Common myeloid progenitor, CD34-positive (primary cell): Measurements from ENCODE around the gene ACOD1.
"Not testable (repeated sequence)": the region's sequence is repeated elsewhere in the genome, so short reads cannot be mapped to it uniquely, and the experiment has no call there.

Source experiments
- CTCF ChIA-PET: fragments of 350-600 bp; sonication (Branson Sonifier 250); formaldehyde crosslinking; loops from one replicate; lab custom pipeline; 2021; ENCODE audit warnings: antibody characterized with exemption; lab: Charles Lee
- POLR2A ChIA-PET: fragments of 350-600 bp; sonication (Branson Sonifier 250); formaldehyde crosslinking; loops from one replicate; lab custom pipeline; 2021; ENCODE audit warnings: antibody characterized with exemption; lab: Charles Lee
- DNase-seq, 3 donors: peaks; one replicate each; pipeline versions ENCODE4 v3.0.0 to v3.0.0-alpha.2; 2013
- H3K27ac ChIP-seq, 2 experiments: 1 replicate in 1 of 2; 2 replicates in 1 of 2; pipeline ENCODE4 v1.7.0; 2013; ENCODE audit warnings: inconsistent platforms in 2 of 2, low read length in 2 of 2, mild to moderate bottlenecking in 2 of 2, low read depth in 1 of 2, moderate library complexity in 1 of 2; ENCODE audit not compliant: severe bottlenecking in 2 of 2, insufficient read depth in 1 of 2, poor library complexity in 1 of 2
- H3K27me3 ChIP-seq, 5 experiments: replicated peaks in 2 of 5; 1 replicate in 3 of 5; 2 replicates in 2 of 5; pipeline versions ENCODE4 v1.6.1 to v1.7.0; 2013; ENCODE audit warnings: low read length in 4 of 5, mild to moderate bottlenecking in 2 of 5, moderate library complexity in 2 of 5, inconsistent platforms in 1 of 5; ENCODE audit not compliant: insufficient read depth in 5 of 5, control insufficient read depth in 4 of 5
- H3K36me3 ChIP-seq, 4 experiments: 1 replicate in 2 of 4; 2 replicates in 2 of 4; pipeline versions ENCODE4 v1.6.1 to v1.7.0; 2013; ENCODE audit warnings: low read length in 3 of 4, control low read depth in 1 of 4, mild to moderate bottlenecking in 1 of 4; ENCODE audit not compliant: control insufficient read depth in 4 of 4, insufficient read depth in 4 of 4
- H3K4me1 ChIP-seq, 4 experiments: 1 replicate in 3 of 4; 2 replicates in 1 of 4; pipeline versions ENCODE4 v1.6.1 to v1.7.1; 2013; ENCODE audit warnings: low read length in 3 of 4, mild to moderate bottlenecking in 3 of 4, control low read depth in 1 of 4, inconsistent platforms in 1 of 4, moderate library complexity in 1 of 4; ENCODE audit not compliant: control insufficient read depth in 4 of 4, insufficient read depth in 4 of 4; ENCODE audit errors: control extremely low read depth in 1 of 4
- H3K4me3 ChIP-seq, 7 experiments: 1 replicate in 4 of 7; 2 replicates in 3 of 7; pipeline versions ENCODE4 v1.5.1 to v1.7.0; 2013; ENCODE audit warnings: mild to moderate bottlenecking in 7 of 7, low read length in 6 of 7, moderate library complexity in 6 of 7, inconsistent platforms in 2 of 7, low read depth in 2 of 7, control low read depth in 1 of 7; ENCODE audit not compliant: insufficient read depth in 4 of 7, control insufficient read depth in 1 of 7; ENCODE audit errors: extremely low read depth in 1 of 7
- H3K9me3 ChIP-seq, 5 experiments: 1 replicate in 4 of 5; 2 replicates in 1 of 5; pipeline versions ENCODE4 v1.6.1 to v1.7.1; 2013; ENCODE audit warnings: low read length in 4 of 5, mild to moderate bottlenecking in 2 of 5, inconsistent platforms in 1 of 5, low read depth in 1 of 5, moderate library complexity in 1 of 5; ENCODE audit not compliant: control insufficient read depth in 4 of 5, insufficient read depth in 2 of 5; ENCODE audit errors: control extremely low read depth in 1 of 5
- WGBS: methylation state at CpG from one replicate; pipeline ENCODE4 v1.1.5; 2013; ENCODE audit not compliant: insufficient coverage; 5-methylcytosine and 5-hydroxymethylcytosine counted together

The ACOD1 gene

GRCh38 chr13:76917755-76918481 is 30.4 kb upstream of the ACOD1 start:
- H3K4me3 ChIP-seq, H3K4me1 ChIP-seq, H3K9me3 ChIP-seq, CTCF ChIA-PET, H3K36me3 ChIP-seq, DNase-seq, H3K27ac ChIP-seq, POLR2A ChIA-PET, H3K27me3 ChIP-seq: not testable (repeated sequence)
- WGBS: 100% methylated on average over 7 of the region's 12 CpGs

GRCh38 chr13:76921516-76921915 is 26.8 kb upstream of the ACOD1 start:
- H3K4me3 ChIP-seq: no peak overlapping the region
- POLR2A ChIA-PET: no interaction called here
- no peaks in the 10 kb centered on the region for H3K27me3 ChIP-seq
- CTCF ChIA-PET: interaction anchor here (0.9 to 1.2 kb wide), 2 partner anchors 55 to 255 kb away, joined by 3 read pairs; no protein-coding TSS in a partner anchor
- H3K27ac ChIP-seq: no peak overlapping the region
- peaks cover 0 to 2% (median 0%) of the 10 kb centered on the region in 5 experiments for H3K9me3 ChIP-seq
- no peak for DNase-seq
- H3K4me1 ChIP-seq: no peaks in the 10 kb centered on the region
- no peaks in the 10 kb centered on the region for H3K36me3 ChIP-seq
- no CpG with 5 or more reads among the region's 1 CpG for WGBS

- 100% methylated on average over 1 of the region's 1 CpG for WGBS
- Histone ChIP-seq H3K27ac (no peak overlapping the region), H3K9me3 (peaks cover 0 to 2% (median 0%) of the 10 kb centered on the region in 5 experiments), H3K4me1 (peaks cover 0 to 2% (median 0%) of the 10 kb centered on the region in 4 experiments), H3K27me3 (no peaks in the 10 kb centered on the region), H3K36me3 (no peaks in the 10 kb centered on the region), H3K4me3 (no peak overlapping the region)
- ChIA-PET CTCF (interaction anchor here (0.9 kb wide), 1 partner anchor 32 kb away, joined by 3 read pairs; no protein-coding TSS in a partner anchor), POLR2A (no interaction called here)
- DNase-seq: no peak
Measured at GRCh38 chr13:76925115-76925514, 23.2 kb upstream of the ACOD1 start.

- Histone ChIP-seq H3K4me3 (no peak overlapping the region), H3K36me3 (no peaks in the 10 kb centered on the region), H3K27me3 (no peaks in the 10 kb centered on the region), H3K27ac (no peak overlapping the region), H3K4me1 (peaks cover 0 to 2% (median 0%) of the 10 kb centered on the region in 4 experiments), H3K9me3 (peaks cover 0 to 7% (median 3%) of the 10 kb centered on the region in 5 experiments)
- no peak for DNase-seq
- ChIA-PET CTCF (no interaction called here), POLR2A (no interaction called here)
- WGBS: 29% methylated on average over 3 of the region's 5 CpGs
Measured at GRCh38 chr13:76927955-76928354, 20.4 kb upstream of the ACOD1 start.

GRCh38 chr13:76928456-76928855 is 19.9 kb upstream of the ACOD1 start:
- 100% methylated on average over 3 of the region's 3 CpGs for WGBS
- DNase-seq: no peak
- no peak overlapping the region for H3K27ac ChIP-seq
- no peaks in the 10 kb centered on the region for H3K36me3 ChIP-seq
- ChIA-PET POLR2A (no interaction called here), CTCF (no interaction called here)
- peaks cover 0 to 7% (median 3%) of the 10 kb centered on the region in 5 experiments for H3K9me3 ChIP-seq
- peaks cover 0 to 2% (median 0%) of the 10 kb centered on the region in 4 experiments for H3K4me1 ChIP-seq
- no peak overlapping the region for H3K4me3 ChIP-seq
- no peaks in the 10 kb centered on the region for H3K27me3 ChIP-seq

- CTCF ChIA-PET: no interaction called here
Measured at GRCh38 chr13:76929320-76929719, 19.0 kb upstream of the ACOD1 start.

GRCh38 chr13:76929851-76930374 is 18.4 kb upstream of the ACOD1 start:
- ChIA-PET POLR2A (no interaction called here), CTCF (no interaction called here)
- WGBS: 100% methylated on average over 2 of the region's 2 CpGs
- no peaks in the 10 kb centered on the region for H3K27me3 ChIP-seq
- H3K27ac ChIP-seq: no peak overlapping the region
- H3K4me3 ChIP-seq: no peak overlapping the region
- no peaks in the 10 kb centered on the region for H3K36me3 ChIP-seq
- peaks cover 0 to 7% (median 3%) of the 10 kb centered on the region in 5 experiments for H3K9me3 ChIP-seq
- DNase-seq: no peak
- H3K4me1 ChIP-seq: peaks cover 0 to 2% (median 0%) of the 10 kb centered on the region in 4 experiments

More at GRCh38 chr13:76929320-76929719, 19.0 kb upstream of the ACOD1 start:
- peaks cover 0 to 2% (median 0%) of the 10 kb centered on the region in 4 experiments for H3K4me1 ChIP-seq
- no peaks in the 10 kb centered on the region for H3K27me3 ChIP-seq
- no peak overlapping the region for H3K27ac ChIP-seq
- DNase-seq: no peak
- POLR2A ChIA-PET: no interaction called here
- H3K9me3 ChIP-seq: peaks cover 0 to 7% (median 3%) of the 10 kb centered on the region in 5 experiments
- no peak overlapping the region for H3K4me3 ChIP-seq
- 85% methylated on average over 7 of the region's 8 CpGs for WGBS
- H3K36me3 ChIP-seq: no peaks in the 10 kb centered on the region
